Measurements from ENCODE around the gene PPP1R10. TPM values are rescaled to one million over a fixed set of nuclear protein-coding genes. Genes with fewer than 3 reads are reported as not detected.

PPP1R10 gene
- total and polyA plus RNA-seq, 11 donors: 9.4 to 44.9 (median 28.1) TPM

GRCh38 chr6:30568245-30568644 is 48.8 kb downstream of the PPP1R10 start:
- 63 to 84% (median 64%) methylated on average over 3 of the region's 3 CpGs for whole genome bisulfite sequencing, 4 donors
- no peak for DNase-seq
- H3K27me3 ChIP-seq: no peaks in the 10 kb centered on the region
- no peaks in the 10 kb centered on the region for H3K9me3 ChIP-seq
- no peak overlapping the region for H3K27ac ChIP-seq
- H3K4me1 ChIP-seq: peaks cover 0 to 27% (median 24%) of the 10 kb centered on the region in 12 donors
- intact Hi-C loops (cut with DNase I): no loop called here
- ATAC-seq: no peak
- TF ChIP-seq CTCF (IDR thresholded peaks at IDR 0.05) (no peak), POLR2A (IDR thresholded peaks at IDR 0.05) (no peak)
- peaks cover 0 to 8% (median 5%) of the 10 kb centered on the region in 9 donors for H3K36me3 ChIP-seq
- no peak overlapping the region for H3K4me3 ChIP-seq

GRCh38 chr6:30565772-30566171 is 51.3 kb downstream of the PPP1R10 start:
- Histone ChIP-seq H3K36me3 (peaks cover 0 to 26% (median 23%) of the 10 kb centered on the region in 9 donors), H3K27me3 (no peaks in the 10 kb centered on the region), H3K4me3 (no peak overlapping the region), H3K4me1 (peaks cover 0 to 12% (median 9%) of the 10 kb centered on the region in 12 donors), H3K9me3 (no peaks in the 10 kb centered on the region), H3K27ac (no peak overlapping the region)
- TF ChIP-seq POLR2A (IDR thresholded peaks at IDR 0.05) (no peak), CTCF (IDR thresholded peaks at IDR 0.05) (no peak)
- ATAC-seq (no peak), DNase-seq (no peak)
- intact Hi-C loops (cut with DNase I): loop anchor here in 1 of 10 donors (1.0 kb wide), 1 partner anchor 17 kb away; no protein-coding TSS in a partner anchor

- no peak for TF ChIP-seq POLR2A (IDR thresholded peaks at IDR 0.05)
- DNase-seq: no peak
- Histone ChIP-seq H3K36me3 (peaks cover 0 to 29% (median 24%) of the 10 kb centered on the region in 9 donors), H3K27me3 (no peaks in the 10 kb centered on the region), H3K9me3 (no peaks in the 10 kb centered on the region), H3K4me3 (no peak overlapping the region), H3K4me1 (no peaks in the 10 kb centered on the region), H3K27ac (no peak overlapping the region)
- no peak for ATAC-seq
- intact Hi-C loops (cut with DNase I): no loop called here
- 96 to 98% (median 97%) methylated on average over 1 of the region's 1 CpG for WGBS, 4 donors
These were observed 52.9 kb downstream of the PPP1R10 start for GRCh38 chr6:30564114-30564513.

GRCh38 chr6:30562470-30563425 is 54.3 kb downstream of the PPP1R10 start:
- H3K9me3 ChIP-seq: no peaks in the 10 kb centered on the region
- intact Hi-C loops (cut with DNase I): no loop called here
- no peak for TF ChIP-seq POLR2A (IDR thresholded peaks at IDR 0.05)
- no peak for TF ChIP-seq CTCF (IDR thresholded peaks at IDR 0.05)
- WGBS, 4 donors: 91 to 97% (median 95%) methylated on average over 14 of the region's 14 CpGs
- peaks cover 0 to 13% (median 7%) of the 10 kb centered on the region in 12 donors for H3K4me1 ChIP-seq
- DNase-seq: no peak
- no peak overlapping the region for H3K27ac ChIP-seq
- ATAC-seq: peak in 1 of 4 donors; percentile 23
- H3K27me3 ChIP-seq: no peaks in the 10 kb centered on the region
- peaks cover 0 to 32% (median 24%) of the 10 kb centered on the region in 9 donors for H3K36me3 ChIP-seq
- H3K4me3 ChIP-seq: no peak overlapping the region

All from heart left ventricle (tissue), 16 donors.